ENCODE data around the gene FAM199X. TPM values are rescaled to one million over a fixed set of nuclear protein-coding genes. Genes with fewer than 3 reads are reported as not detected.

FAM199X gene
- total and polyA plus RNA-seq, 2 experiments from 2014 or later, result 11.0 to 18.7 TPM

GRCh38 chrX:104168127-104168526 is 1.9 kb downstream of the FAM199X start (continued):
- TF ChIP-seq CTCF (conservative IDR thresholded peaks at IDR 0.05; ENCODE audit: low read depth in 2 of 2) (no peak), NANOG (IDR thresholded peaks at IDR 0.05; ENCODE audit: borderline replicate concordance) (no peak), STAT1 (IDR thresholded peaks at IDR 0.05; ENCODE audit: unreplicated experiment) (no peak)

GRCh38 chrX:104172121-104172520 is 5.9 kb downstream of the FAM199X start:
- no peak overlapping the region for H3K4me3 ChIP-seq
- H2AFZ ChIP-seq, result no peak overlapping the region
- Mint-ChIP-seq H3K27ac (no peak overlapping the region), H3K9me3 (no peaks in the 10 kb centered on the region), H3K4me1 (peaks cover 10% of the 10 kb centered on the region), H3K27me3 (ENCODE audit: insufficient read depth, low read depth, poor library complexity) (no peaks in the 10 kb centered on the region), H3K36me3 (ENCODE audit: low read depth) (peaks cover 5% of the 10 kb centered on the region; the same call in 1 of the 3 replicates), H3K4me3 (no peak overlapping the region)
- TF ChIP-seq CTCF (conservative IDR thresholded peaks at IDR 0.05; ENCODE audit: low read depth in 2 of 2) (no peak), ETS1 (IDR thresholded peaks at IDR 0.05) (no peak), CREB1 (CRISPR knock-in tag; IDR thresholded peaks at IDR 0.05; ENCODE audit: low read depth) (no peak), ZNF462 (CRISPR knock-in tag; IDR thresholded peaks at IDR 0.05) (no peak), NANOG (IDR thresholded peaks at IDR 0.05; ENCODE audit: borderline replicate concordance) (no peak), ZNF114 (CRISPR knock-in tag; IDR thresholded peaks at IDR 0.05) (no peak)
- no peaks in the 10 kb centered on the region for H3K27me3 ChIP-seq (ENCODE audit: insufficient read depth)
- no peak overlapping the region for H3K4me2 ChIP-seq
- no peaks in the 10 kb centered on the region for H3K9me2 ChIP-seq (ENCODE audit: insufficient read depth)
- H3K36me3 ChIP-seq (ENCODE audit: insufficient read depth), result no peaks in the 10 kb centered on the region
- no peaks in the 10 kb centered on the region for H3K4me1 ChIP-seq (ENCODE audit: insufficient read depth)
- H3K27ac ChIP-seq (ENCODE audit: low read depth), result no peak overlapping the region
- peaks cover 33% of the 10 kb centered on the region for H3K79me2 ChIP-seq (replicated peaks; ENCODE audit: insufficient read depth)
- H3F3A ChIP-seq (replicated peaks; ENCODE audit: low read depth), result no peaks in the 10 kb centered on the region
- DNase-seq (ENCODE audit: low spot score), result no peak
- H4K20me1 ChIP-seq (replicated peaks; ENCODE audit: insufficient read depth), result no peaks in the 10 kb centered on the region; the same call in 1 of the 2 replicates
- ATAC-seq, result no peak

Data from GM23338 (cell line).